ENCODE results near the gene CYP19A1. TPM values are rescaled to one million over a fixed set of nuclear protein-coding genes. Genes with fewer than 3 reads are reported as not detected.

Gene CYP19A1
- total and polyA plus RNA-seq, 2 of the 8 experiments (the other 6 are each of a cell fraction or from before 2014, with no cell fraction given): not detected

GRCh38 chr15:51202783-51203182, 135.6 kb downstream of the CYP19A1 start:
- H3K18ac ChIP-seq (ENCODE audit: extremely low read depth, low read length): no peak overlapping the region
- no peaks in the 10 kb centered on the region for H3K79me2 ChIP-seq (ENCODE audit: control insufficient read depth in 1 of 2, insufficient read depth in 2 of 2, low read length in 2 of 2)
- no peak overlapping the region for H2BK120ac ChIP-seq (replicated peaks; ENCODE audit: low read depth, low read length)
- H3K36me3 ChIP-seq (ENCODE audit: control insufficient read depth in 2 of 4, insufficient read depth in 4 of 4, low read length in 3 of 4): no peaks in the 10 kb centered on the region
- FAIRE-seq (no peak), DNase-seq (ENCODE audit: low read depth in 1 of 2, low spot score in 2 of 2) (no peak)
- no peak overlapping the region for H3K56ac ChIP-seq (replicated peaks; ENCODE audit: insufficient read length, low read depth, low read length)
- no peak overlapping the region for H4K8ac ChIP-seq (ENCODE audit: extremely low read depth, insufficient read depth, low read length)
- H3K4me3 ChIP-seq (ENCODE audit: extremely low read depth in 1 of 4, insufficient read depth in 2 of 4, low read depth in 3 of 4, low read length in 4 of 4): no peak overlapping the region
- no peak overlapping the region for H3K4ac ChIP-seq (replicated peaks; ENCODE audit: insufficient read length, low read depth, low read length)
- H3K27ac ChIP-seq (ENCODE audit: low read depth, low read length): no peak overlapping the region
- no peak overlapping the region for H3K4me2 ChIP-seq (ENCODE audit: insufficient read depth in 1 of 2, low read depth in 2 of 2, low read length in 2 of 2)
- H4K20me1 ChIP-seq (replicated peaks in 1 of 2; ENCODE audit: control insufficient read depth in 1 of 2, insufficient read depth in 2 of 2, low read length in 2 of 2): no peaks in the 10 kb centered on the region
- H2AFZ ChIP-seq (ENCODE audit: low read length): no peak overlapping the region
- H3K23me2 ChIP-seq (ENCODE audit: low read depth, low read length): no peaks in the 10 kb centered on the region
- H3K9ac ChIP-seq (replicated peaks in 1 of 4; ENCODE audit: extremely low read depth in 1 of 4, low read depth in 3 of 4, low read length in 3 of 4): no peak overlapping the region
- ChIA-PET CTCF (ENCODE audit: partially characterized antibody) (interaction anchor here (0.6 to 3.9 kb wide), 7 partner anchors 10 to 179 kb away, joined by 3 to 22 read pairs (median 5); no protein-coding TSS in a partner anchor), POLR2A (ENCODE audit: partially characterized antibody) (no interaction called here)
- H2BK12ac ChIP-seq (ENCODE audit: low read depth, low read length): no peak overlapping the region
- TF ChIP-seq GTF2F1 (IDR thresholded peaks at IDR 0.05; ENCODE audit: borderline replicate concordance, low read depth, low read length) (no peak), CBX8 (IDR thresholded peaks at IDR 0.05; ENCODE audit: borderline replicate concordance, low read depth, low read length) (no peak), ZNF274 (IDR thresholded peaks at IDR 0.05; ENCODE audit: borderline replicate concordance, extremely low read depth, low read length) (no peak), FOSL1 (IDR thresholded peaks at IDR 0.05; ENCODE audit: insufficient read depth, low read depth, low read length) (no peak), HDAC2 (IDR thresholded peaks at IDR 0.05; ENCODE audit: borderline replicate concordance in 1 of 2, low read depth in 2 of 2, low read length in 2 of 2) (no peak), KDM5A (IDR thresholded peaks at IDR 0.05; ENCODE audit: low read length) (no peak), ASH2L (IDR thresholded peaks at IDR 0.05; ENCODE audit: low read length) (no peak)
- H3K14ac ChIP-seq (ENCODE audit: insufficient read length): no peak overlapping the region
- H3K4me1 ChIP-seq (replicated peaks in 1 of 4; ENCODE audit: control insufficient read depth in 3 of 4, insufficient read depth in 4 of 4, low read length in 3 of 4): no peaks in the 10 kb centered on the region
- 82% methylated on average over 3 of the region's 3 CpGs; no CpG with 5 or more reads in 1 of the 2 experiments for WGBS, 2 experiments (ENCODE audit: extremely low coverage in 1 of 2, insufficient coverage in 1 of 2, insufficient read length in 1 of 2, insufficient replicate concordance in 2 of 2, low coverage in 1 of 2, low lambda C conversion rate in 2 of 2, missing lambda C conversion rate in 1 of 2)
- no peak overlapping the region for H2BK20ac ChIP-seq (ENCODE audit: low read length)
- H3K23ac ChIP-seq (ENCODE audit: insufficient read length): no peak overlapping the region
- no peak overlapping the region for H2AK5ac ChIP-seq (ENCODE audit: low read depth, low read length)
- H3K27me3 ChIP-seq (replicated peaks in 1 of 4; ENCODE audit: control insufficient read depth in 3 of 4, extremely low read depth in 1 of 4, insufficient read depth in 3 of 4, low read length in 3 of 4): no peaks in the 10 kb centered on the region
- H3K9me3 ChIP-seq (ENCODE audit: insufficient read depth in 2 of 2, low read depth in 1 of 2, low read length in 1 of 2): no peaks in the 10 kb centered on the region
- no peak overlapping the region for H2BK15ac ChIP-seq (ENCODE audit: low read length)
- no peak overlapping the region for H4K5ac ChIP-seq (ENCODE audit: insufficient read length, low read depth, low read length)
- no peaks in the 10 kb centered on the region; the same call in 1 of the 2 replicates for H3K79me1 ChIP-seq (ENCODE audit: low read depth, low read length)
- no peak overlapping the region for H2BK5ac ChIP-seq (ENCODE audit: low read depth, low read length)
- H4K91ac ChIP-seq (replicated peaks; ENCODE audit: insufficient read length, low read length): no peak overlapping the region
